ENCODE results near the gene ABTB2.
"Not testable (repeated sequence)": the region's sequence is repeated elsewhere in the genome, so short reads cannot be mapped to it uniquely, and the experiment has no call there.

Gene ABTB2

DNA sequence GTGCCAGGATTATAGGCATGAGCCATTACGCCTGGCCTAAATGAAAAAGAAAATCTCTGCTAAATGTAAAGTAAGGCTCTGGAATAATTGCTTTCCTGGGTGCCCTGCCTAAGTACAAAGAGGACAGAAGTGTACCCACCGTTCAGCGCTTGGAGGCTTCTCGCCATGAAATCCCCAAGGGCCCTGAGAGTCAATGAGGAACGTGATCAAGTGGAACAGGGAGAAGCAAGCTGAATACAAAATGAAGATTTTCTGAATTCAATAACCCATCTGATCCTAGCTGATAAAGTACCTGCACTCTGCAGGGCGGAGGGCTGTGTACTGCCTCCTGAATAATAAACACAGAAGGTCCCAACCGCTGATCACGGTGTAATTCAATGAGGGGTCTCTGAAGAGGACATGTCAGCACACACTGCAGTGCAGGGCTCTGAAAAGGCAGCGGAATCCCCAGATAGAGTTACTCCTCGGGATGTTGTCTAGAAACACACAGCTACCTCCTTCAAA lies 97.7 kb downstream of the ABTB2 start:
- DNase-seq: no peak

DNA sequence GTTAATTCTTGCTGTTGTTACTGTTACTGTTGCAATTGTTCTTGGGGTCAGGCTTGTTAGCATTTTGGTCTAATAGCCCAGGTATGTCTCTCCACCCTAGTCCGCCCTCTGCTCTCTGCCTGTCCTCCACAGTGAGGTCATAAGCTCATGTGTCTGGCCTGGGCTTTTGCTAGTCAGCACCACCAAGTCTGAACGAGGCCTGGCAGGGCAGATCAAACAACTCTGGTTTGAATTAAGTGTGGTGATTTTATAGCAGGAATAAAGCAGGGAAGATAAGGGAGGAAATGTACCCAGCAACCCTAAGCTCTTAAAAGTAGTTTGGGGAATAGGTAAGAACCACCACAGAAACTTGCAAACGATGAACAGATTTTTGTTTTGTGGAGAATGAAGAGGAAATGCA lies 98.7 kb downstream of the ABTB2 start:
- DNase-seq: no peak

DNA sequence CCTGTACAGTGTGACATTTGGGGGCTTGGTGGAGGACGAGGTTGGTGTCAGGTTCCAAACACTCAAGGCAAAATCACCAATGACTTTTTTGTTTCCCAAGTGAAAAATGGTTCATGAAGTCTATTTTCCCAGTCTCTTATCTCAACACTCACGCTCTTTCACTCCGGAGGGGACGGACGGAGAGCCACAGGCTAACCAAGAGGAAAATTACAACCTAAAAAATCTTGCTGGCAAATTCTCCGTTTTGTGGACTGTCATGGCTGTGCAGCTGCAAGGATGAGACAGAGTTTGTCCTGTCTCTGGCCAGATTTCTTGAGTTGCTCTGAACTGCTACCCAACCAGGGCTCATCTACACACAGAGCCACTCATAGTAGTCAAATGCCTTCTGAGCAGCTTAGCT lies 101.2 kb downstream of the ABTB2 start:
- DNase-seq: no peak

DNA sequence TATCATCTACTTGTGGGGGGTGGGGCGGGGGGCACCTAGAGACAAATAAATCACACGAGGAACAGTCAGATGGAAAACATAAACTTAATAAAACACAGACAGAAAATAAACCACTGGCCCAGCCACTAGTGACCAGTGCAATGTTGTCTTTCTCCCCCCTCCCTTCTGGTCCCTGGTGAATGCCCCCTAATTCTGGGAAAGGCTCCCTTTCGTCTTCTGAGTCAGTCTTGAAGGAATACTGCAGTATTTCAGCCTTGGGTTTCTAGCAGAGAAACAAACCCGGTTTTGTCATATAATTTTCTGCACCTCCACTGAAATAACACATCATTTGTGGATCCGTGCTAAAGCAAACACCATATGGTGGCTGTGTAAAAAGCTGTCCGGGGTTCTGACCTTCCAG lies 101.7 kb downstream of the ABTB2 start:
- DNase-seq: no peak

DNA sequence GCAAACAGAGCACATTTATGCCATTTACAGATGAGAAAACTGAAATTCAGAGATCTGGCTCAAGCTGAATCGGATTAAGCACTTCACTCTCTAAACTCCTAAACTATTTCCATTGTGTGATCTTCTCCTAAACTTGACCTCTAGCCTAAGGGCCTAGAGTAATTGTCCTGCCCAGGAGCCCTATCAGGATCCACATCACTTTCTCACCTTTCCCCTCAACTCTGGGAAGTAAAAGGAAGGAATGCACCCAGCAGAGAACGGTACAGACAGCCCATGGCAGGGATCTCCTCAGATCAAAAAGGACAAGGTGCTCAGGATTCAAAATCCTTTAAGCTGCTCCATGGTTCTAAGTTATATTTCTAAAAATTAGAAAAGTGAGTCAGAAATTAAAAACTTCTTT lies 102.7 kb downstream of the ABTB2 start:
- DNase-seq: no peak

DNA sequence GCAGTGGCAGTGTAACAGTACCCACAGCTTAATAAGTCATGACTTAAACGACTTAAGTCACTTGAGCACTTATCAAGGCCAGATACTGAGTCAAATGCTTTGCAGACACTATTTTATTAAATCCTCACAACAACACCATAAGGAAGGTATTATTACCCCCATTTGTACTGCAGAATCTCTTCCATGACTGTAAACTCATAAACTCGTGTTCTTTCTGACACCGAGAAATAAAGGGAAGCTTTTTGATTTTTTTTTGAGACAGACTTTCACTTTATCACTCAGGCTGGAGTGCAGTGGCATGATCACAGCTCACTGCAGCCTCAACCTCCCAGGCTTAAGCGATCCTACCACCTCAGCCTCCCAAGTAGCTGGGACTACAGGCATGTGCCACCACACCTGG lies 103.8 kb downstream of the ABTB2 start:
- DNase-seq: no peak

DNA sequence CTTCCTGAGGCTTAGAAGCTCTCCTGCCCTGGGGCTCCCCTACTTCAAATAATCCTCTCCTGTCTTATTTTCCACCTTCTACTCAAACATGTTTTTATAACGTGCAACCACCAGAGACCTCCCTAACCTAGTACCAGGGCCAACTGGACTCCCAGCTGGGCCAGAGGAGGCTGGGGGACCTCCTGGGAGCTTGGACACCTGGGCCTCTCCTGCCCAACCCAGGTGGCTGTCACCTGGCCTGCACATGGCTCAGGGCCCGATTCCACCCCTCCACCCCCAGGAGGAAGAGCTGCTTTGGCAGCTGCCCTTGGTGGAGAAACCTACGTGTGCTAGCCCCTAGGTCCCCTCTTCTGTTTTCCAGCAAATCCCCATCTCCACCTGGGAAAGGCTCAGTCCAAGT lies 105.2 kb downstream of the ABTB2 start:
- no peak for DNase-seq

DNA sequence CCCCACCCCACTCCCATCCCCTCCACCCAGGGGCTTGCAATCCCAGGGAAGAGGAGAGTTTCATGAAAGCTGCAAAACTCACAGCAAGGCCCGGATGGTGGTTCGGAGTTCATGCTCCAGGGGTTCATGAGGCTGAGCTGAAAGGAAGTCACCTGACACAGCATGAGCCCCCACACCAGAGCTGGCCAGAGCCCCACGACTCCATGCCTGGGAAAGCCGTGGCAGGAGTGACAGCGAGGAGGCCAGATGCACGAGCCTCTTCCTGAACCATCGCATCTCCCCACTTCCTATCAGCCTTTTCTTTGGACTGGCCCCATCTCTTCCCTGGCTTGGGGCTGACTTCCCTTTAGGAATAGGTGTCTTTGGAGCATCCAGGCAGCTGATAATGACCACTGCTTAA lies 105.8 kb downstream of the ABTB2 start:
- DNase-seq: no peak

DNA sequence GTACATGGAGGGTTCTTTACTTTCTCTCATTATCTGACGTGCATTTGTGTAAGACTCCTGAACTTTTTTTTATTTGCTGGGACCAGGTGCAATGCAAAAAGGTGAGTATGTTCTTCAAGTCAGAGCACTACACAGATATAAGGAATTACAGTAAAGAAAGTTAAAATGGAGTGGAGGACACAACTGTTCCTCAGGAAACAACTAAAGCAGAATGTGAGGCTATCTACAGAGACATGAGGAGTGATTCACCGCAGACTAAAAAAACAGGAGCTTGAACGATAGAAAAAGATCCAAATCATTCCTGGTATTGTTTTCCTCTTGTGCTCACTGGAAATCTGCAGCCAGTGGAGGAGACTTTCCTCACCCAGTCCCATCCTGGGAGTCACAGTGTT lies 106.2 kb downstream of the ABTB2 start:
- no peak for DNase-seq

DNA sequence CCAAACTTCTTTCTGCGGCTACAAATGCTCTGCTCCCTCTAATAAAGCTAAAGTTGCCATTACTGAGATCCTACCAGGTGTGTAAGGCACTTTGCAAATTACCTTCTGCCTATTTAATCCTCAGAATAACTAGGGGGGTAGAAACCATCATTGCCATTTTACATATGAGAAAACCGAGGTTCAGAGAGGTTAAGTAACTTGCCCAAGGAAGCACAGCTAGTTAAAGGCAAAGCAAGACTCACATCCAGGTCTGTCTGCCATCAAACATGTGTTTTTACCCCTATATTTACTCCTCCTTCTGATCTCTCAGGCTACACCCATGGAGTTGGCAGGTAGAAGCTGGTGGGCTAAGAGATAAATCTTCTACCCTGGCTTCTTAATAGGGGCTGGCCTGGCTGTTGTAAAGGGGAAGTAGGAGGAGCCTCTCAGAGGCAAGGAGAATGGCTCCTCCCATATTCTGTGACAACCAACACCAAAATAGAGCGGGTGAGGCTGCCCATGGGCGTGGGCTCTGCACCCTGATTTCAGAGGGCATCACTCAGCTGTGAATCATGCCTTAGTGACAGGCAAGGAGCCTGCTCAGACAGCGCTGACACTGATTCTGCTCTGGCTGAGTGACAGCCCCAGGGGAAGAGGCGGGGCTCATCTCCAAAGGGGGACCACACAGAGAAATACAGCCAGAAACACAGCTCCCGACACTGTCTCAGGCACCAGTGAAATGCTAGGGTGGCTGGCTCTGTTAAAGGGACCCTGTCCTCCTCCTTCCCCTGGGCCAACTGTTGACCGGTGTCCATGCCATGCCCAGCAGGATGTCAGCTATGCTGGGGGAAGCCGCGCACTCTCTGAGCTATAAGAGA lies 106.8 kb downstream of the ABTB2 start:
- no peak for DNase-seq

DNA sequence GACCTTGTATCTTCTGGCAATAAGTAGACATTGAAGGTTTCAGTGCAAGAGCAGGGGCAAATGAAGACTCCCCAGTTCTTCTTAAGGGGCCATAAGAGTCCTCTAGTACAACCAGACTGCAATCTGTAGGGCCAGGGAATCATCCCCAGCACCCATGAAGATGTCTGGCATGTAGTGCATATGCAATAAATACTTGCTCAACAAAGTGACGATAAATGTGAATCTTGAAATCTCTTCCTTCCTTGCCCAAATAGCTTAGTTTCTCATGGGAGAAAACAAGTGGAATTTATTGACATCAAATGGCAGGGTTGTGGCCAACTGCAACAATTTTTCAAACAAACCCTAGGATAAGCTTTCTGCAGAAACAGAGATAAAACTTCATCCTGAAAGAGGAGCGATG lies 107.6 kb downstream of the ABTB2 start:
- DNase-seq: no peak

DNA sequence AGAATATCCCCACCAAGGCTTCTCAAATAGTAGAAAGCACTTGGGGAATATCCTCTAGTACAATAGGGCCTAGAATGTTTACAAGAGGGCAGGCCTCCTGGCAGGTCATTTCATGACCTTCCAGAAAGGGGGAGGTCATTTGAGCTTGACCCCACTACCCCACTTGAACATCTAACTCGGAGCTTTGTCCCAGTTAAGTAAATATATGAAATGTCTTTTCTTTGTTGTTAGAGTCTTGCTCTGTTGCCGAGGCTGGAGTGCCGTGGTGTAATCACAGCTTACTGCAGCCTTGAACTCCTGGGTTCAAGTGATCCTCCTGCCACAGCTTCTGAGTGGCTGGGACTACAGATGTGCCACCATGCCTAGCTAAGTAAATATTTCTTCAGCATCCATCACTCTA lies 108.4 kb downstream of the ABTB2 start:
- no peak for DNase-seq

DNA sequence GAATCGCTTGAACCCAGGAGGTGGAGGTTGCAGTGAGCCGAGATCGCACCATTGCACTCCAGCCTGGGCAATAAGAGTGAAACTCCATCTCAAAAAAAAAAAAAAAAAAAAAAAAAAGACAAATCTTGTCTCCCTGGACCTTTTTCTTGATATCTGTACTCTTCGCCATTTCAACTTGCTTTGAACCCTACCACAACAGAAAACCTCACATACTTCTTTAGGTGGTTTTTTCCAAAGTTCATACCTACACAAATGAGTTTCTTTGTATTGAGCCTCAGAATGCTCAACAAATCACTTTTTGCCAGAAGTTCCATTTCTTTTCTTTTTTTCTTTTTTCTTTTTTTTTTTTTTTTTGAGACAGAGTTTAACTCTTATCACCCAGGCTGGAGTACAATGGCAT lies 111.3 kb downstream of the ABTB2 start:
- DNase-seq: not testable (repeated sequence)

DNA sequence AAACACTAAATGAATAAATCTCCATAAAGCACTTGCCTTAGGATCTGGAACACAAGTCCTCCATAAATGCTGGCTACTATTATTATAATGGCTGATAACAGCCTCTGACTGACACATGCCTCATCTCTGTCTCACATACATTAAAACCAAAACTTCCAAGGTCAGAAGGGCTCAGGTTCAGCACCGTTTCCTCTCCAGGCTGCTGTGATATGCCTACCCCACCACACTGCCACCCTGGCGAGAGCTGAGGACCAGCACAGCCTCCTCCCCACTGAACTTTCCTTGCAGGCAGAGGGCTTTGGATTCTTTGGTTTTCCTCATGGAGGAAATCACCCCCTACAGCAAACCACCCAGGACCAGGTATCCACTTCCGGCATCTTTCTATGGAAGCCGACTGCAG lies 112.8 kb downstream of the ABTB2 start:
- DNase-seq: no peak

DNA sequence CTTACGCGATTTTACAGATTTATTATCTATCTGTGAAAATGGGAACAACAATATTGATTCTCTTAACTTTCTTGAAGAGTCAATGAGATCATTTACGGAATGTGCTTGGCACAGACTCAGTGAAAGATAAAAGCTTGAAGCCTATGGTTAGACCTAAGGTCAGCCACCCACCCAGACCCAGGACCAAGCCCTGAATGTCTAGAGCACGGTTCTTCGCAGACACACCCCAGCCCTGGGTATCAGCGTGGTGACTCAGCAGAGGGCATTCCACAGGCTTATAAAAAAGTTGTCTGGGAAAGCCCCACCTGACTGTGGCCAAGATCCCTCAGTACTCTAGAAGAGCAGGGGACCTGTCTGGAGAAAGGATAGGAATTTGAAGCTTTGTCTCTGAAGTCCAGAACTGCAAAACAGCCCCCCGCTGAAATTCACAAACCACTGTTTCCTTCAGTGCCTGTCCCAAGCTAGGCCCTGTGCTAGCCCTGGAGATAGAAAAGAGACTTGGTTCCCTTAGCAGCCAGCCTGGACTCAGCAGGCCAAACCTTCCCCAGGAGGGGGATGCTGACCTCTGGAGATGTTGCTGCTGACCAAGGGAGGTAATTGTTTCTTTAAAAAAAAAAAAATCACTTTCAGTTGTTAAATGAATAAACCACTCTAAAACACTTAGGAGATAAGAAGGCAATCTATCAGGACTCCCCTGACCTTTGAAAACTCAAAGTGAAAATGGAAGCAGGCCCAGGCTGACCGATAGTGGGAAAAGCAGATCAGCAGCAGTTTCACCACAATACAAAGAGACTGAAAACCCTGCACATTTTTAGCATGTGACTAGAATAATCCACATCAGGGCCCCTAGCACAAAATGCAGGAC lies 114.0 kb downstream of the ABTB2 start:
- no peak for DNase-seq

DNA sequence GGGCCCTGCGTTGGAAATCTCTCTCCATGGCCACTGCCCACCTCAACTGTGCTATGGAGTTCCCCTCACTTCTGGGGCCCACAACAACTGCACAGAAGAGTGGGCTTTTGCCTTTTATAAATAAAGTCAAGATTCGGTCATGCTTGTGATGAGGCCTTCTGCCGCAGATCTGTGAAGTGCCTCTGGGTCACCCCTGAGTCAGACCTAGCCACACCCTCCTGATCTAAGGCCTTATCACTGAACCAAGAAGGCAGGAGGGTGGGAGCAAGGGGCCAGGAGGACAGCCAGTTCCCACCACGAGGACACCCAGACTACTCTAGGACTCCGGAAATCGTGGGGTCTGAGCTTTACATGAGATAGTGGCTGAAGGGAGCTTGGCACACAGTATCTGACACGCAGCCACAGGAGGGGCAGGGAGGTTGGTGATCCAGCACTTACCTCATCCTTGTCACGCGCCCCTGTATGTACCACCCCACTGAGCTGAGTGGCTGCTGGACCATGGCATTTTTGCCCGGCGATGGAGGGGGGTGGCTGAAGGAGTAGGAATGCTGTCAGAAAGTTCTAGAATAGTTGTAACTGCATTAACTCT lies 115.7 kb downstream of the ABTB2 start:
- no peak for DNase-seq

DNA sequence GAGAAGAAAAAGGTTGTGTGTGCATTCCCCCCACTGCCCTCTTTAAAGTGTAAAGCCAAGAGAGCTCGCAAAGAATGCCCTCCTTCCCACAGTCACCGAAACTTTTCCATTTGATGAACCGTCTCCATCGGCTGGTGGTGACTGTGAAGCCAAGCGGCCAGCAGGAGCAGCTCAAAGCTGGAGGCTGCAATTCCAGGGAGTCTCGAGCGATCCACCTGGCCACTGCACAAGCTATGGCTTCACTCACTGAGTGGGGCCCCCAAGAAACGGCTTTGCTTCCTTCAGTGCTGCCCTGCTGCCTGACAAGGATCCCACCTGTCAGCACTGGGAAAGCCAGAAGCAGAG lies 117.7 kb downstream of the ABTB2 start:
- DNase-seq: no peak

DNA sequence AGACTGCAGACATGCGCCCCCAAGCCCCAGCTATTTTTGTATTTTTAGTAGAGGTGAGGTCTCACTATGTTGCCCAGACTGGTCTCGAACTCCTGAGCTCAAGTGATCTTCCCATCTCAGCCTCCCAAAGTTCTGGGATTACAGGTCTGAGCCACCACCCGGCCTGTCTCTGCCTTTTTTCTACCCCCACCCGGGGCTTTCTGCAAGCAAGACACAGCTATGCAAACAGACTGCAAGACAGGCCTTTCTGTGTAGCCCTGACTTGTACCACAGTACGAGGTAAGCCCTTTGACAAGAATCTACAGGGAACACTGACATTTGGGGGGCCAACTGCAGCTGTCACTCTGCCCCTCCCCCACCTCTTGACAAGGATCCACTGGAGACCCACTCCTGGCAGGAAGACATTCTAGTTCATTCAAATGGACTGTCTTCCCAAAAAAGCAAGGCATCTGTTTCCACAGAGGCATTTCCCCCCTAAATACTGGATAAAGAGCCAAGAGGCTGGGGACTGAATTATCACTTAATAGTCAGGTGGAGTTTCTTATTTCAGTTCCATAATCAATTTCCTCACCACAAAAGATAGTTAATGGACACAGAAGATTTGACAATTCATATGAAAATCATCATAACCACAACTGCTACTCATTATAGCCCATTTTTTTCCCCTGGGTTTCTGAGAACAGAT lies 118.2 kb downstream of the ABTB2 start:
- DNase-seq: no peak

DNA sequence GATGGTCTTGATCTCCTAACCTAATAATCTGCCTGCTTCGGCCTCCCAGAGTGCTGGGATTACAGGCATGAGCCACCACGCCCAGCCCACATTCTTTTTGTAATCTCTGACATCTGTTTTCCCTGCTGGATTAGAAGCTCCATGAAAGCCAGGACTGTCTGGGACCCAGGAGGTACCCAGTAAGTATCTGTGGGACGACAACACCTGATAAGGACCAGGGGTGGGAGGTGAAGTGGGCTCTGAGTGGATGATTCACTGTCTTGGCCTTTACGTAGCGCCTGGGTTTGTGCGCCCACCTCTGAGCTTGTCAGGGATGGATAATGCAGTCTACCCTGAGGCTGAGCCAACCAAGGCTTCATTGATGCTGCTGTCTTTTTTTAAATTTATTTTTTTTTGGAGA lies 118.8 kb downstream of the ABTB2 start:
- DNase-seq: no peak

DNA sequence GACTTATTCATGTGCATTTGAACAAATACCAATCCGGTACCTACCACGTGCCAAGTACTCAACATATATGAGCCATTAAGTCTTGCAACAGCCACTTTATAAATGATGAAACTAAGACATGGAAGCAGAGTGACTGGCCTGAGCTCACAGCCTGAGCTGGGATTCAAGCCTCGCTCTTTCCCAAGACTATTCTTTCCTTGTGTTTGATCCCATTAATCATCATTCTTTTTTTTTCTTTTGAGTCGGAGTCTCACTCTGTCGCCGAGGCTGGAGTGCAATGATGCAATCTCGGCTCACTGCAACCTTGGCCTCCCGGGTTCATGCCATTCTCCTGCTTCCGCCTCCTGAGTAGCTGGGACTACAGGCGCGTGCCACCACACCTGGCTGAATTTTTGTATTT lies 119.3 kb downstream of the ABTB2 start:
- no peak for DNase-seq

DNA sequence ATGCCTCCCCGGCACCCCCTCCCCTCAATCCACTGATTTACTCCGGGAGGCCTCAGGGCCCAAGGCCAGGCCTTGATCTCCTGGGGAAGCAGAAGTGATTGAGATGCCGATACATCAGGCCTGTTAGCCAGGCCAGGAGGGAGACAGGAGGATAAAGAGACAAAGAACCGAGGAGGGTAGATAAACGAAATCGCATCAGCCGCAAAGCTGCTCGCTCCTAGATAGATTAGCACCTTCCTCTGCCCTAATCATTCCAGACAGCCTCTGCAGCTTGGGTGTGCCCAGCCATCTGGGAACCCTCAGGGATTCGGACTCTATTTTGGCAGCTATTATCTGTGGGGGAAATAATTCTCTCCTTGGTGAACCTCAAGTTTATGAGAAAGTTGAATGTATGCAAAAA lies 121.2 kb downstream of the ABTB2 start:
- DNase-seq: no peak

DNA sequence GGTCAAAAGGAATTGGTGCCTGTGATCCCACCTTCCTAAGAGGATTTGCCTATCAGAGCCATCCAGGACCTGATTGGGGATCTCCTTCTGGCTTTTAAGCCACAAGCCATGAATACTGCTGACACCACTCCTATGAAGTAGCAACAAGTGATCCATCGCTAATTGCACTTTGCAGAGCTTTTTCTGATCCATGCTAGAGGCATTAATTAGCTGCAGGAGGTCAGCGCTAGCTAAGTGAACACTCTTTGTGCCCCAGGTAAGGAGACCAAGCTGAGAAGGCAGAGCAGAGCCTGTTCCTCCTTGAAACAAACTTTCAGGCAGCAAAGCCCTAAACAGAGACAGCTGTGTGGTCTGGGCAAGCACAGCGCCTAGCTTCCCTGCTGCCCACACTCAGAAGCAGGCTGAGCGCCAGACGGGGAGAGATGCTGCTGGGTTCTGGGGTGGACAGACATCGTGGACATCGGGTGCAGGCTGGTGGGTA lies 122.2 kb downstream of the ABTB2 start:
- no peak for DNase-seq

DNA sequence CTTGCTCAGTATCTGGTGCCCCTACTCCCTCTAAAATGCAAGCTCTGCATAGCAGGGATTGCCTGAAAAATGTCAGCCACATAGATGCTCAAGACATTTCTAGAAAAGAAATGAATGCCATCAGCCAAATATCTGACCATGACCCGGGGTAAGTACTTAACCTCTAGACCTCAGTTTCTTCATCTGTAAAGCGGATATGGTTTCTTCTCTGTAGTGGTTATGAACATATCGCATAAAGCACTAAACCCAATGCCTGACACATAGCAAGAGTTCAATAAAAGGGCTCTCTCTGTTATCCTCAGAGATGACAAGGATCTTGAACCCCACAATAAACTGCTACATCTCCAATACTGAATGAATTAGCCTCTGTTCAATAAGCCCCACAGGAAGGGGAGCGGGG lies 122.6 kb downstream of the ABTB2 start:
- DNase-seq: no peak
